IPS-18a (cell line): ENCODE measurements around the gene REXO4.

ENCODE experiments used
- H3K27ac ChIP-seq: one replicate; pipeline ENCODE4 v1.5.1; 2013; ENCODE audit warnings: low read length
- H3K27me3 ChIP-seq: one replicate; pipeline ENCODE4 v1.6.1; 2013; ENCODE audit warnings: mild to moderate bottlenecking, low read length; ENCODE audit not compliant: control insufficient read depth, insufficient read depth
- H3K36me3 ChIP-seq: one replicate; pipeline ENCODE4 v1.6.1; 2013; ENCODE audit warnings: low read depth, low read length; ENCODE audit not compliant: control insufficient read depth
- H3K4me1 ChIP-seq: one replicate; pipeline ENCODE4 v1.6.1; 2013; ENCODE audit warnings: low read depth, low read length; ENCODE audit not compliant: control insufficient read depth
- H3K4me3 ChIP-seq: one replicate; pipeline ENCODE4 v1.5.1; 2013; ENCODE audit warnings: low read length
- H3K9ac ChIP-seq: one replicate; pipeline ENCODE4 v1.6.1; 2013; ENCODE audit warnings: mild to moderate bottlenecking, low read length, moderate library complexity
- H3K9me3 ChIP-seq: one replicate; pipeline ENCODE4 v1.6.1; 2013; ENCODE audit warnings: low read depth, low read length; ENCODE audit not compliant: control insufficient read depth

REXO4 gene

GRCh38 chr9:133359399-133360175, 58.2 kb downstream of the REXO4 start:
- H3K36me3 ChIP-seq: peaks cover 40% of the 10 kb centered on the region
- peaks cover 5% of the 10 kb centered on the region for H3K4me1 ChIP-seq
- no peak overlapping the region for H3K9ac ChIP-seq
- H3K9me3 ChIP-seq: no peaks in the 10 kb centered on the region
- H3K4me3 ChIP-seq: no peak overlapping the region
- no peak overlapping the region for H3K27ac ChIP-seq
- H3K27me3 ChIP-seq: no peaks in the 10 kb centered on the region

GRCh38 chr9:133357656-133358055, 60.2 kb downstream of the REXO4 start:
- Histone ChIP-seq H3K9ac (no peak overlapping the region), H3K4me1 (peaks cover 5% of the 10 kb centered on the region), H3K4me3 (peak overlapping the region; percentile 88), H3K36me3 (peaks cover 35% of the 10 kb centered on the region), H3K27me3 (no peaks in the 10 kb centered on the region), H3K27ac (no peak overlapping the region), H3K9me3 (no peaks in the 10 kb centered on the region)

GRCh38 chr9:133356391-133357091, 61.3 kb downstream of the REXO4 start, which contains the start of the genes SURF1 and SURF2:
Gene SURF1 (minus strand): TSS chr9:133356487. CDS start chr9:133356453, 34 bp downstream.
Gene SURF2 (plus strand): TSS chr9:133356550. CDS start chr9:133356593, 43 bp downstream.
- Histone ChIP-seq H3K4me3 (peak within 1 kb of the TSS; percentile 88), H3K36me3 (peaks cover 37% of the 10 kb centered on the region), H3K4me1 (peaks cover 5% of the 10 kb centered on the region), H3K27me3 (no peaks in the 10 kb centered on the region), H3K9me3 (no peaks in the 10 kb centered on the region), H3K27ac (no peak within 1 kb of the TSS), H3K9ac (peak within 1 kb of the TSS; percentile 75)
